Kidney (tissue), 14 donors: Measurements from ENCODE around the gene NUDT16L1. TPM values are rescaled to one million over a fixed set of nuclear protein-coding genes. Genes with fewer than 3 reads are reported as not detected.

Experiments
- DNase-seq, 5 donors: peaks; one replicate each; pipeline ENCODE4 v3.0.0-alpha.2; 2013 to 2020
- FAIRE-seq: peaks from 2 replicates; lab custom pipeline; 2012; peaks lifted over from hg19 to GRCh38; lab: Jason Lieb, UNC
- H3K27ac ChIP-seq, 2 donors: one replicate each; pipeline ENCODE4 v1.7.0; 2013; ENCODE audit warnings: low read depth in 2 of 2, low read length in 2 of 2, inconsistent platforms in 1 of 2
- H3K27me3 ChIP-seq: one replicate; pipeline ENCODE4 v1.7.1; 2013; ENCODE audit warnings: low read length, inconsistent platforms; ENCODE audit not compliant: control insufficient read depth, insufficient read depth
- H3K36me3 ChIP-seq, 3 donors: one replicate each; pipeline versions ENCODE4 v1.7.0 to v1.7.1; 2013; ENCODE audit warnings: low read length in 3 of 3, control low read depth in 1 of 3, inconsistent platforms in 1 of 3; ENCODE audit not compliant: insufficient read depth in 3 of 3, control insufficient read depth in 2 of 3
- H3K4me1 ChIP-seq, 3 donors: one replicate each; pipeline versions ENCODE4 v1.7.0 to v1.7.1; 2013; ENCODE audit warnings: low read length in 3 of 3, inconsistent platforms in 1 of 3, low read depth in 1 of 3; ENCODE audit not compliant: control insufficient read depth in 2 of 3, insufficient read depth in 2 of 3
- H3K4me3 ChIP-seq, 3 donors: one replicate each; pipeline versions ENCODE4 v1.7.0 to v1.8.1; 2013; ENCODE audit warnings: low read length in 3 of 3, control low read depth in 1 of 3, inconsistent platforms in 1 of 3
- H3K9ac ChIP-seq, 3 donors: one replicate each; pipeline versions ENCODE4 v1.7.0 to v1.7.1; 2013; ENCODE audit warnings: low read length in 3 of 3, control low read depth in 1 of 3, inconsistent platforms in 1 of 3
- H3K9me3 ChIP-seq, 3 donors: one replicate each; pipeline versions ENCODE4 v1.7.0 to v1.7.1; 2013; ENCODE audit warnings: low read length in 3 of 3, control low read depth in 1 of 3, inconsistent platforms in 1 of 3; ENCODE audit not compliant: control insufficient read depth in 2 of 3, insufficient read depth in 1 of 3
- CTCF ChIP-seq: IDR thresholded peaks from 3 replicates; pipeline ENCODE4 v1.5.1; 2012; ENCODE audit warnings: mild to moderate bottlenecking, moderate library complexity, borderline replicate concordance; ENCODE audit not compliant: insufficient read depth; ENCODE audit errors: extremely low read depth
- intact Hi-C: fragments of 100-400 bp; cut with DNase I; formaldehyde crosslinking; loops from one replicate; pipeline ENCODE4 v1.11.1; 2022
- polyA plus RNA-seq: library from polyadenylated mRNA; stranded (reverse); fragments of 350-450 nt; fragmentation: Illumina TruSeq; extraction: RNeasy Lipid Tissue Mini Kit (QIAGEN cat#74804); gene quantifications from one replicate; pipeline ENCODE4 v1.2.3, GENCODE V29; 2014; ENCODE audit warnings: low read depth, low replicate concordance; ENCODE audit not compliant: insufficient read depth
- total RNA-seq: library from RNA; stranded (reverse); fragmentation: NEBNext Ultra II Directional; extraction: Animal tissue kit (Norgen Biotek cat#: 25700); gene quantifications from one replicate; pipeline ENCODE4 v1.2.1, GENCODE V29; 2021
- donor health status: control.
- donor health status: control.
- donor health status: control.
- donor health status: control.
- donor health status: control.
- donor health status: DM: yes; HTN: yes; CAD: no.
- donor health status: Normal renal cell carcinoma (clear cell type).

Gene NUDT16L1
- total and polyA plus RNA-seq, 2 donors from 2014 or later = 30.6 to 69.4 TPM

DNA sequence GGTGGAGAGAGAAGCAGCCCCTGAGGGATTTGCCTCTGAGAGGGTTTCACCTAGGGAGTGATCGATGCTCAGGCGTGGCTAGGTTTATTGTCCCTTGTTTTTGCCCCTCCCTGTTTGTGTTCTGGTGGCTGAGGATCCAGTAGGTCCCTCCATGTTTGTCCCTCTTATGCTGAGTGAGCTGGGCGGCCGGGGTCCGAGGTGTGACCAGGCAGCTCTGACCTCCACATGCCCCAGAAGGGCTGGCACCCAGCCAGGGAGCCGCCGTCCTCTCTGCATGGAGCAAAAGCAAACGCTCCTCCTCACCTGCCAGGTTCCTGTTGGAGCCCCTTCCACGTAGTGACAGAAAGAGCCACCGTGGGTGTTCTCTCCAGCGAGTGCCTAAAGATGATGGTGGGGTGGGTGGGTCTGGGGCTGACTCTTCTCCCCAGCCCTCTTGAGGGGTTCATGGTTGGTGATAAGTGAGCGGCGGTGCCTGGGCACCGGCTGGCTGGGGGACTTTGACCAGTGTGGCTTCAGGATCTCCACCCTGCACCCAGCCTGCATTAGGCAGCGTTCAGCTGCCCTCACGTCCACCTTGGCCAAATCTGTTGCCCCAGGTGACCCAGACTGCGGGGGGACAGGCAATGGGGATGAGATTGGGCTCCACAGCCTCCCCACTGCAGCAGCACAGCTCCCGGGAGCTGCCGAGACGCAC lies 14.1 kb upstream of the NUDT16L1 start:
- Histone ChIP-seq H3K4me1 (peaks cover 0 to 16% (median 12%) of the 10 kb centered on the region in 3 donors), H3K27me3 (no peaks in the 10 kb centered on the region), H3K4me3 (peak overlapping the region in 2 of 3 donors; percentile 12 to 52), H3K27ac (peak overlapping the region; percentile 64 to 88), H3K9me3 (no peaks in the 10 kb centered on the region), H3K9ac (peak overlapping the region in 1 of 3 donors; percentile 40), H3K36me3 (peaks cover 0 to 4% (median 3%) of the 10 kb centered on the region in 3 donors)
- DNase-seq (peak in 1 of 5 donors; percentile 50), FAIRE-seq (no peak)
- intact Hi-C loops = no loop called here
- no peak for TF ChIP-seq CTCF

DNA sequence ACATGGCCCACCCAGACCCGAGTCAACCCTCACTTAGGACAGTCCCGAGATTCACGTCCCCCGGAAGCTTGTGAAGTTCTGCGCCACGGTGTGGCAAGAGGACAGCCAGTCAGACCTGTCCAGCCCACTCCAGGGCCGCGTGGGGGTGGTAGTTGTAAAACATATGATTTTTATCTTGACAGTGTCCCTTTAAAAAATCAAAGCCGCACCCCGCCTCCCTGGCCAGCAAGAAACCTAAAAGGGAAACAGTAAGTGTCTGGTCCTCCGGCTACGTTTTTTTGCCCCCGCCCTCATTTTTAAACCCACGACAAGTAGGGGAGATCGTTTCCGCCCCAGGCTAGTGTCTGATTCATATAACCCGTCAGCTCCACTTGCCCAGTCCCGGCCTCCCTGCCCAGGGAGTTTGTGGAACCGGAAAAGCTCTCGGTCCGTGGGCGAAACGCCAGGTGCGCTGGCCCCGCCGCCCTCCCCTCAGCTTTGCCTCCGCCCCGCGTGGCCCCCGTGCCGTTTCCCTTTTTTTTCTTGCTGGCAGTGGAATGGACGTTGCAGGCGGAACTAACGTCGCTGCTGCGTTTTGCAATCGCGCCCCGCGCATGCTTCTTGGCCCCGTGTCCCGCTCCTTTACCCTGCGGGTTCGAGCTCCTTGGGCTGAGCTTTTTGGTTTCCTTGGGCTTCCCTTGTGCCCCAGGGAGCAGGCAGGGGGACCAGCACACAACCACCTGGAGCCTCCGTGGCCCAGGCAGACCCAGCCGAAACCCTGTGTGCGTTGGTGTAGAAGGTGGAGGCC lies 13.3 kb upstream of the NUDT16L1 start:
- H3K27me3 ChIP-seq = no peaks in the 10 kb centered on the region
- TF ChIP-seq CTCF = no peak
- H3K9ac ChIP-seq = peak overlapping the region in 1 of 3 donors; percentile 51
- peak overlapping the region in 2 of 3 donors; percentile 12 to 52 for H3K4me3 ChIP-seq
- FAIRE-seq = no peak
- DNase-seq = peak in 4 of 5 donors; percentile 37 to 92 (median 58)
- no peaks in the 10 kb centered on the region for H3K9me3 ChIP-seq
- H3K27ac ChIP-seq = peak overlapping the region; percentile 64 to 88
- intact Hi-C loops = no loop called here
- H3K36me3 ChIP-seq = peaks cover 0 to 4% (median 3%) of the 10 kb centered on the region in 3 donors
- H3K4me1 ChIP-seq = peaks cover 0 to 16% (median 12%) of the 10 kb centered on the region in 3 donors

DNA sequence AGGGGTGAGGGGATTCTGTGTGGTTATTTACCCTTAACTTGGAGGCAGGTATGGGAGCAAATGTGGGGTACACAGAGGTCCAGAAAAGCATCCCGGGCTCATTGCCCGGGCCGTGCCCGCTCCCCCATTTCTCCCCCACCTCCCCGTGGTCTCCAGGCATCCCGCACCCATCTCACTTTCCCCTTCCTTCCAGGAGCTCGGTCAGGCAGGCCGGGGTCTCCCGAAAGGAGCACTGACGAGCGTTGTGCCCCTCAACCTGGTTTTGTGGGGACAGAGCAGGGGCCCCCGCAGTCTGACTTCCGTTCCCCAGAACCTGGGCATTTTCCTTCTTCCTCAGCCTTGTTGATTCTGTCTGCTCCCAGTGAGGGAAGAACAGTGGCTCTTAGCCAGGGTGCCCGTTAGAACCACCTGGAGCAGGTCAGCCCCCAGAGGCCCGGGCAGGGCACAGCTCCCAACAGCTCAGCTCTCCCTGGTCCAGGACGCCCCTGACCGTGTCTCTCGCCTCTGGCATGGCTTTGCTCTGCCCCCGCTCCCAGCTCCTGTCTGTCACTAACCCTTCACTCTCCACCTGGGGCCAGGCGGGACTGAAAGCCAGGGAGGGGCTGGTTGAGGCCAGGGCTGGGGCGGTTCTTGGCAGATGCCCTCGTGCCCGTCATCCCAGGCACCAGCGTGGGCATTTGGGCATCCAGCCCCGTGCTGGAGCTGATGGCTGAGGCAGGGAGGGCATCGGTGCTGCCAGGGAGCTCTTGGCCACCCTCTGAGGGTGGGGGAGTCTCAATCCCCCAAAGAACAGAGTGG lies 12.5 kb upstream of the NUDT16L1 start:
- intact Hi-C loops = no loop called here
- H3K27me3 ChIP-seq = no peaks in the 10 kb centered on the region
- peaks cover 0 to 6% (median 4%) of the 10 kb centered on the region in 3 donors for H3K36me3 ChIP-seq
- H3K4me3 ChIP-seq = peak overlapping the region in 1 of 3 donors; percentile 52
- FAIRE-seq (no peak), DNase-seq (peak in 1 of 5 donors; percentile 77)
- H3K4me1 ChIP-seq = peaks cover 0 to 16% (median 7%) of the 10 kb centered on the region in 3 donors
- H3K9ac ChIP-seq = peak overlapping the region in 1 of 3 donors; percentile 51
- no peaks in the 10 kb centered on the region for H3K9me3 ChIP-seq
- peak overlapping the region; percentile 64 to 88 for H3K27ac ChIP-seq
- TF ChIP-seq CTCF = no peak
